HG03175 (cell line): ENCODE results near the gene RBPJL.
A peak's percentile ranks its signal among the peaks of the same experiment; 100 is the strongest.

Experiments
- ATAC-seq: cut with Tn5 transposase; IDR thresholded peaks from one replicate; pipeline ENCODE4 v1.9.1; 2021; ENCODE audit warnings: mild to moderate bottlenecking, moderate library complexity; ENCODE audit not compliant: unreplicated experiment

Gene RBPJL

GRCh38 chr20:45316150-45317080 lies 9.8 kb downstream of the RBPJL start:
- ATAC-seq, result no peak

GRCh38 chr20:45317826-45318225 lies 11.2 kb downstream of the RBPJL start:
- ATAC-seq, result no peak

GRCh38 chr20:45318386-45318939 lies 11.8 kb downstream of the RBPJL start:
- no peak for ATAC-seq

- no peak for ATAC-seq
Measured at GRCh38 chr20:45318948-45319347, 12.3 kb downstream of the RBPJL start.

GRCh38 chr20:45320948-45321595 lies 14.4 kb downstream of the RBPJL start:
- ATAC-seq, result peak; percentile 82

GRCh38 chr20:45322952-45323383 lies 16.3 kb downstream of the RBPJL start:
- ATAC-seq, result no peak

GRCh38 chr20:45323731-45324130 lies 17.1 kb downstream of the RBPJL start:
- ATAC-seq, result no peak

- ATAC-seq, result no peak
Measured at GRCh38 chr20:45325371-45325770, 18.7 kb downstream of the RBPJL start.

GRCh38 chr20:45328451-45328850 lies 21.8 kb downstream of the RBPJL start:
- no peak for ATAC-seq

- no peak for ATAC-seq
Measured at GRCh38 chr20:45329497-45330319, 23.1 kb downstream of the RBPJL start.

- ATAC-seq, result no peak
Measured at GRCh38 chr20:45330476-45330875, 23.8 kb downstream of the RBPJL start.

- ATAC-seq, result no peak
Measured at GRCh38 chr20:45336530-45337366, 30.1 kb downstream of the RBPJL start.

GRCh38 chr20:45337367-45338120 lies 30.9 kb downstream of the RBPJL start:
- ATAC-seq, result no peak

GRCh38 chr20:45338121-45339030 lies 31.7 kb downstream of the RBPJL start:
- ATAC-seq, result no peak

- ATAC-seq, result no peak
Measured at GRCh38 chr20:45339084-45339483, 32.4 kb downstream of the RBPJL start.

- ATAC-seq, result no peak
Measured at GRCh38 chr20:45339799-45340198, 33.2 kb downstream of the RBPJL start.

GRCh38 chr20:45340236-45340847 lies 33.7 kb downstream of the RBPJL start:
- no peak for ATAC-seq

GRCh38 chr20:45340951-45341350 lies 34.3 kb downstream of the RBPJL start:
- ATAC-seq, result no peak
